ENCODE results near the gene YIPF3. TPM values are rescaled to one million over a fixed set of nuclear protein-coding genes. Genes with fewer than 3 reads are reported as not detected.

Gene YIPF3
- polyA plus RNA-seq, 1 donor (not counting 4 experiments of a cell fraction or from before 2014, with no cell fraction given): 136 TPM

DNA sequence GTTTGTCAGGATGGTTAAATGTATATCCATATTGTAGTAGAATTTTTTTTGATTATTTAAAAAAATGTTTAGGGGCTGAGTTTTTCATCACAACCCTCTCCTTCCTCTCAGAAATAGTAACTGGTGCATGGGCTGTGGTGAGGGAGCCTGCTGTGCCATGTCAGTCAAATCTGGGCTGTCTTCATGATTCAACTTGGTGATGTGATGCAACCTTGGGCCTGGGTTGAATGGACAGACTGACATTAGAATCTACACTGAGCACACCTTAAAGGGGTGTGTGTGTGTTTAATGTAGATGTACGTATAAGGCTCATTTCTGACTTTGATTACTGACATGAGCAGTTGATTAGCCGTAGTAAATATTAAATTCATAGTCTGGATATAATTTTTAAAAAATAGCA, 35.7 kb downstream of the YIPF3 start:
- no peak overlapping the region for H3K4me3 ChIP-seq (ENCODE audit: control insufficient read depth in 2 of 3, extremely low read depth in 1 of 3, insufficient read depth in 2 of 3, low read depth in 1 of 3, low read length in 3 of 3)
- H3K4me1 ChIP-seq (ENCODE audit: control insufficient read depth, extremely low read depth, insufficient read depth, low read length): peaks cover 54% of the 10 kb centered on the region
- H3K27ac ChIP-seq (ENCODE audit: control insufficient read depth, insufficient read depth, low read length): peak overlapping the region; percentile 76
- TF ChIP-seq, protein P1, sequence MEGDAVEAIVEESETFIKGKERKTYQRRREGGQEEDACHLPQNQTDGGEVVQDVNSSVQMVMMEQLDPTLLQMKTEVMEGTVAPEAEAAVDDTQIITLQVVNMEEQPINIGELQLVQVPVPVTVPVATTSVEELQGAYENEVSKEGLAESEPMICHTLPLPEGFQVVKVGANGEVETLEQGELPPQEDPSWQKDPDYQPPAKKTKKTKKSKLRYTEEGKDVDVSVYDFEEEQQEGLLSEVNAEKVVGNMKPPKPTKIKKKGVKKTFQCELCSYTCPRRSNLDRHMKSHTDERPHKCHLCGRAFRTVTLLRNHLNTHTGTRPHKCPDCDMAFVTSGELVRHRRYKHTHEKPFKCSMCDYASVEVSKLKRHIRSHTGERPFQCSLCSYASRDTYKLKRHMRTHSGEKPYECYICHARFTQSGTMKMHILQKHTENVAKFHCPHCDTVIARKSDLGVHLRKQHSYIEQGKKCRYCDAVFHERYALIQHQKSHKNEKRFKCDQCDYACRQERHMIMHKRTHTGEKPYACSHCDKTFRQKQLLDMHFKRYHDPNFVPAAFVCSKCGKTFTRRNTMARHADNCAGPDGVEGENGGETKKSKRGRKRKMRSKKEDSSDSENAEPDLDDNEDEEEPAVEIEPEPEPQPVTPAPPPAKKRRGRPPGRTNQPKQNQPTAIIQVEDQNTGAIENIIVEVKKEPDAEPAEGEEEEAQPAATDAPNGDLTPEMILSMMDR (optimal IDR thresholded peaks at IDR 0.05 in 1 of 3, IDR thresholded peaks at IDR 0.05 in 1 of 3, conservative IDR thresholded peaks at IDR 0.05 in 1 of 3; ENCODE audit: extremely low read depth in 1 of 3, insufficient read depth in 2 of 3, low read length in 3 of 3): no peak
- no peak for TF ChIP-seq EZH2 (IDR thresholded peaks at IDR 0.05; ENCODE audit: low read length)
- H3K36me3 ChIP-seq (ENCODE audit: control insufficient read depth in 2 of 2, extremely low read depth in 1 of 2, insufficient read depth in 2 of 2, low read length in 2 of 2): peaks cover 5% of the 10 kb centered on the region in 2 experiments
- no peaks in the 10 kb centered on the region for H3K9me1 ChIP-seq (ENCODE audit: control insufficient read depth, extremely low read depth, insufficient read depth, low read length)
- peak overlapping the region; percentile 74 for H3K4me2 ChIP-seq (ENCODE audit: control insufficient read depth, extremely low read depth, insufficient read depth, low read depth, low read length)
- FAIRE-seq (peak; percentile 79), DNase-seq (ENCODE audit: low read depth, low spot score) (no peak)
- H2AFZ ChIP-seq (ENCODE audit: control insufficient read depth, low read length): no peak overlapping the region
- no peaks in the 10 kb centered on the region for H3K27me3 ChIP-seq (ENCODE audit: control insufficient read depth, extremely low read depth, insufficient read depth, low read length)
- H3K9me3 ChIP-seq (ENCODE audit: control insufficient read depth, low read depth, low read length): no peaks in the 10 kb centered on the region
- peaks cover 53% of the 10 kb centered on the region for H3K79me2 ChIP-seq (ENCODE audit: control insufficient read depth, insufficient read depth, low read length)
- dilution Hi-C loops (cut with MboI; ENCODE audit: extremely low pct_ligation_motif_present, low sequenced_read_pairs): no loop called here
- peak overlapping the region; percentile 23 for H3K9ac ChIP-seq (ENCODE audit: control insufficient read depth, extremely low read depth, insufficient read depth, low read length)
- H4K20me1 ChIP-seq (ENCODE audit: control insufficient read depth, extremely low read depth, insufficient read depth, low read length): no peaks in the 10 kb centered on the region

DNA sequence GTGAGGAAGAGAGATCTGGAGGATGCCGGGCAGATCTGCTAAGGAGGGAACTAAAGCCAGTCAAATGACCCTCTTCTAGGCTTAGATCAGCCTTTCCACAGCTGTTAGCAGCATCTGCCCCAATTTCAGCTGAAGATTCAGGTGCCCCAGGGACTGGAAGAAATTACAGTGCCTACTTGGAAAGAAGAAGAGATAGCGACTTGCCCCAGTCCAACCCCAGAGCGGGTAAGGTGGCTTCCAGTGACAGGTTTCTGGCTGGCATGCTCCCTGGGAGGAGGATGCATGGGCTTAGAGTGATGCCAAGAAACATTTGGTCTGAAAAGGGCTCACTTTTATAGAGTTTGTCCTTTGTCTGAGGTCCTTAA, 38.7 kb downstream of the YIPF3 start:
- Histone ChIP-seq H2AFZ (ENCODE audit: control insufficient read depth, low read length) (peak overlapping the region; percentile 15), H3K4me1 (ENCODE audit: control insufficient read depth, extremely low read depth, insufficient read depth, low read length) (peaks cover 49% of the 10 kb centered on the region), H3K4me3 (ENCODE audit: control insufficient read depth in 2 of 3, extremely low read depth in 1 of 3, insufficient read depth in 2 of 3, low read depth in 1 of 3, low read length in 3 of 3) (peak overlapping the region; percentile 52 to 85 (median 77))

More for the DNA sequence above, 38.7 kb downstream of the YIPF3 start:
- H3K27ac ChIP-seq (ENCODE audit: control insufficient read depth, insufficient read depth, low read length): peak overlapping the region; percentile 88
- peak overlapping the region; percentile 90 for H3K9ac ChIP-seq (ENCODE audit: control insufficient read depth, extremely low read depth, insufficient read depth, low read length)
- H3K4me2 ChIP-seq (ENCODE audit: control insufficient read depth, extremely low read depth, insufficient read depth, low read depth, low read length): peak overlapping the region; percentile 99
- FAIRE-seq (no peak), DNase-seq (ENCODE audit: low read depth, low spot score) (no peak)
- dilution Hi-C loops (cut with MboI; ENCODE audit: extremely low pct_ligation_motif_present, low sequenced_read_pairs): no loop called here
- H3K27me3 ChIP-seq (ENCODE audit: control insufficient read depth, extremely low read depth, insufficient read depth, low read length): no peaks in the 10 kb centered on the region
- no peaks in the 10 kb centered on the region for H3K9me1 ChIP-seq (ENCODE audit: control insufficient read depth, extremely low read depth, insufficient read depth, low read length)
- H4K20me1 ChIP-seq (ENCODE audit: control insufficient read depth, extremely low read depth, insufficient read depth, low read length): no peaks in the 10 kb centered on the region
- H3K36me3 ChIP-seq (ENCODE audit: control insufficient read depth in 2 of 2, extremely low read depth in 1 of 2, insufficient read depth in 2 of 2, low read length in 2 of 2): peaks cover under 1 to 3% of the 10 kb centered on the region in 2 experiments
- TF ChIP-seq EZH2 (IDR thresholded peaks at IDR 0.05; ENCODE audit: low read length): no peak
- no peaks in the 10 kb centered on the region for H3K9me3 ChIP-seq (ENCODE audit: control insufficient read depth, low read depth, low read length)
- peaks cover 35% of the 10 kb centered on the region for H3K79me2 ChIP-seq (ENCODE audit: control insufficient read depth, insufficient read depth, low read length)
